Measurements from ENCODE around the gene METTL15.
"Not testable (repeated sequence)": the region's sequence is repeated elsewhere in the genome, so short reads cannot be mapped to it uniquely, and the experiment has no call there.

The METTL15 gene

GRCh38 chr11:28110821-28111200 is 2.6 kb downstream of the METTL15 start:
- FAIRE-seq: no peak

GRCh38 chr11:28114116-28114515 is 5.9 kb downstream of the METTL15 start:
- FAIRE-seq: no peak

- no peak for FAIRE-seq
These were observed 6.5 kb downstream of the METTL15 start for GRCh38 chr11:28114731-28115130.

GRCh38 chr11:28117712-28118111 is 9.5 kb downstream of the METTL15 start:
- FAIRE-seq: no peak

GRCh38 chr11:28123151-28123581 is 15.0 kb downstream of the METTL15 start:
- FAIRE-seq: no peak

- FAIRE-seq: no peak
These were observed 24.4 kb downstream of the METTL15 start for GRCh38 chr11:28132548-28132947.

- no peak for FAIRE-seq
These were observed 25.0 kb downstream of the METTL15 start for GRCh38 chr11:28133146-28133545.

GRCh38 chr11:28136157-28136556 is 28.0 kb downstream of the METTL15 start:
- FAIRE-seq: not testable (repeated sequence)

GRCh38 chr11:28137366-28137765 is 29.2 kb downstream of the METTL15 start:
- FAIRE-seq: no peak

- FAIRE-seq: no peak
These were observed 29.6 kb downstream of the METTL15 start for GRCh38 chr11:28137832-28138231.

GRCh38 chr11:28139841-28140415 is 31.7 kb downstream of the METTL15 start:
- FAIRE-seq: no peak

- FAIRE-seq: no peak
These were observed 32.7 kb downstream of the METTL15 start for GRCh38 chr11:28140689-28141455.

GRCh38 chr11:28142724-28143123 is 34.5 kb downstream of the METTL15 start:
- no peak for FAIRE-seq

- no peak for FAIRE-seq
These were observed 36.6 kb downstream of the METTL15 start for GRCh38 chr11:28144808-28145207.

- FAIRE-seq: peak; percentile 90
These were observed 38.0 kb downstream of the METTL15 start for GRCh38 chr11:28146123-28146751.

- FAIRE-seq: no peak
These were observed 44.6 kb downstream of the METTL15 start for GRCh38 chr11:28152743-28153142.

GRCh38 chr11:28153586-28153985 is 45.4 kb downstream of the METTL15 start:
- FAIRE-seq: no peak

GRCh38 chr11:28168718-28169117 is 60.5 kb downstream of the METTL15 start:
- no peak for FAIRE-seq

GRCh38 chr11:28169816-28170215 is 61.6 kb downstream of the METTL15 start:
- no peak for FAIRE-seq

GRCh38 chr11:28170759-28171158 is 62.6 kb downstream of the METTL15 start:
- FAIRE-seq: no peak

GRCh38 chr11:28176351-28176750 is 68.2 kb downstream of the METTL15 start:
- no peak for FAIRE-seq

- no peak for FAIRE-seq
These were observed 87.3 kb downstream of the METTL15 start for GRCh38 chr11:28195449-28195848.

- FAIRE-seq: no peak
These were observed 101.7 kb downstream of the METTL15 start for GRCh38 chr11:28209906-28210305.

GRCh38 chr11:28222063-28222462 is 113.9 kb downstream of the METTL15 start:
- not testable (repeated sequence) for FAIRE-seq
